NK-92 treated with Interleukin-12 subunit alpha and Interleukin-12 subunit beta, amount 100 ng/mL, for 24 hours (cell line): ENCODE measurements around the gene KDM2A.
"Not testable (repeated sequence)": the region's sequence is repeated elsewhere in the genome, so short reads cannot be mapped to it uniquely, and the experiment has no call there.

Experiments
- DNase-seq: peaks from one replicate; lab custom pipeline; 2025; lab: John Stamatoyannopoulos, UW

KDM2A gene

GRCh38 chr11:67238894-67239782 lies 120.1 kb downstream of the KDM2A start:
- no peak for DNase-seq

- DNase-seq, result peak; percentile 97
These were observed 120.9 kb downstream of the KDM2A start for GRCh38 chr11:67239783-67240575.

- DNase-seq, result peak; percentile 69
These were observed 121.7 kb downstream of the KDM2A start for GRCh38 chr11:67240576-67241389.

GRCh38 chr11:67242548-67242947 lies 123.5 kb downstream of the KDM2A start:
- no peak for DNase-seq

GRCh38 chr11:67243051-67243450 lies 124.0 kb downstream of the KDM2A start:
- DNase-seq, result no peak

GRCh38 chr11:67245046-67245445 lies 126.0 kb downstream of the KDM2A start:
- no peak for DNase-seq

- DNase-seq, result no peak
These were observed 129.0 kb downstream of the KDM2A start for GRCh38 chr11:67247946-67248550.

- DNase-seq, result no peak
These were observed 129.6 kb downstream of the KDM2A start for GRCh38 chr11:67248653-67249052.

- DNase-seq, result no peak
These were observed 131.3 kb downstream of the KDM2A start for GRCh38 chr11:67250059-67251043.

- DNase-seq, result no peak
These were observed 132.8 kb downstream of the KDM2A start for GRCh38 chr11:67251841-67252240.

- no peak for DNase-seq
These were observed 133.8 kb downstream of the KDM2A start for GRCh38 chr11:67252831-67253239.

GRCh38 chr11:67253872-67254624 lies 135.0 kb downstream of the KDM2A start:
- no peak for DNase-seq

GRCh38 chr11:67254798-67255197 lies 135.7 kb downstream of the KDM2A start:
- DNase-seq, result no peak

- DNase-seq, result no peak
These were observed 136.3 kb downstream of the KDM2A start for GRCh38 chr11:67255353-67255752.

GRCh38 chr11:67255864-67256263 lies 136.8 kb downstream of the KDM2A start:
- DNase-seq, result no peak

- DNase-seq, result no peak
These were observed 137.5 kb downstream of the KDM2A start for GRCh38 chr11:67256477-67257135.

- no peak for DNase-seq
These were observed 141.3 kb downstream of the KDM2A start for GRCh38 chr11:67260406-67260805.

GRCh38 chr11:67260885-67261639 lies 142.0 kb downstream of the KDM2A start:
- not testable (repeated sequence) for DNase-seq

- no peak for DNase-seq
These were observed 142.5 kb downstream of the KDM2A start for GRCh38 chr11:67261640-67261945.
